GM23338 (cell line): ENCODE results near the gene IMMP1L.

Experiments
- CREB1 ChIP-seq: fragments of 250-450 bp; sonication (Bioruptor Pico); IDR thresholded peaks from 2 replicates; pipeline ENCODE4 v1.5.0; 2020; ENCODE audit warnings: low read depth, mild to moderate bottlenecking, moderate library complexity
- CTCF ChIP-seq, 2 experiments: fragments of 200-600 bp in 1 of 2; sonication (generic) in 1 of 2; conservative IDR thresholded peaks; 2 replicates each; pipeline versions ENCODE4 v1.5.1 to v1.6.1; 2016 to 2017; ENCODE audit warnings: antibody characterized with exemption in 2 of 2, low read depth in 2 of 2, mild to moderate bottlenecking in 2 of 2, moderate library complexity in 1 of 2
- EZH2 ChIP-seq: fragments of 200-600 bp; sonication (generic); IDR thresholded peaks from one replicate; pipeline ENCODE4 v1.8.0; 2017; ENCODE audit warnings: antibody characterized with exemption, mild to moderate bottlenecking, low read depth; ENCODE audit not compliant: unreplicated experiment
- EZH2phosphoT487 ChIP-seq: fragments of 200-600 bp; sonication (generic); IDR thresholded peaks from one replicate; pipeline ENCODE4 v1.8.1; 2018; ENCODE audit warnings: antibody characterized with exemption; ENCODE audit not compliant: unreplicated experiment
- JUNB ChIP-seq: IDR thresholded peaks from one replicate; pipeline ENCODE4 v1.6.1; 2016; ENCODE audit warnings: antibody characterized with exemption; ENCODE audit not compliant: unreplicated experiment
- POLR2AphosphoS5 ChIP-seq: IDR thresholded peaks from 2 replicates; pipeline ENCODE4 v1.6.1; 2016; ENCODE audit warnings: antibody characterized with exemption, low read depth
- REST ChIP-seq: IDR thresholded peaks from one replicate; pipeline ENCODE4 v1.6.1; 2018; ENCODE audit warnings: antibody characterized with exemption; ENCODE audit not compliant: unreplicated experiment
- STAT1 ChIP-seq: IDR thresholded peaks from one replicate; pipeline ENCODE4 v1.6.1; 2016; ENCODE audit warnings: antibody characterized with exemption; ENCODE audit not compliant: unreplicated experiment
- ZNF114 ChIP-seq: fragments of 250-450 bp; sonication (Bioruptor Pico); IDR thresholded peaks from 2 replicates; pipeline ENCODE4 v1.5.0; 2020; ENCODE audit warnings: mild to moderate bottlenecking, moderate library complexity
- ZNF462 ChIP-seq: fragments of 250-450 bp; sonication (Bioruptor Pico); IDR thresholded peaks from 2 replicates; pipeline ENCODE4 v1.5.0; 2020; ENCODE audit warnings: mild to moderate bottlenecking, moderate library complexity

GRCh38 chr11:31474083-31474482 is 35.3 kb downstream of the IMMP1L start:
- TF ChIP-seq EZH2phosphoT487 (no peak), POLR2AphosphoS5 (no peak), CTCF (conservative IDR thresholded peaks at IDR 0.05; ENCODE audit: low read depth in 2 of 2) (no peak), EZH2 (no peak), CREB1 (CRISPR knock-in tag) (no peak), STAT1 (no peak), REST (no peak), ZNF462 (CRISPR knock-in tag) (no peak), JUNB (no peak), ZNF114 (no peak)
